DOHH2 (cell line): ENCODE data around the gene ITGA11.

Experiments
- H3F3A ChIP-seq: fragments of 200-600 bp; sonication (generic), shearing (Covaris generic); 2 replicates; pipeline ENCODE4 v1.6.0; 2016; ENCODE audit warnings: antibody characterized with exemption, mild to moderate bottlenecking; ENCODE audit not compliant: control insufficient read depth, insufficient read depth
- H3K27ac ChIP-seq: fragments of 200-600 bp; sonication (generic); 2 replicates; pipeline ENCODE4 v1.5.1; 2014; ENCODE audit warnings: low read depth, mild to moderate bottlenecking, low read length, moderate library complexity
- H3K27me3 ChIP-seq: fragments of 200-600 bp; sonication (generic); 2 replicates; pipeline ENCODE4 v1.6.1; 2014; ENCODE audit warnings: mild to moderate bottlenecking, low read length, mixed read lengths; ENCODE audit not compliant: control insufficient read depth
- H3K36me3 ChIP-seq: fragments of 200-600 bp; sonication (generic); 2 replicates; pipeline ENCODE4 v1.6.1; 2014; ENCODE audit warnings: mild to moderate bottlenecking, low read length, moderate library complexity, mixed read lengths; ENCODE audit not compliant: control insufficient read depth
- H3K4me1 ChIP-seq: fragments of 200-600 bp; sonication (generic); 2 replicates; pipeline ENCODE4 v1.6.1; 2014; ENCODE audit warnings: mild to moderate bottlenecking, low read length, mixed read lengths; ENCODE audit not compliant: control insufficient read depth
- H3K4me2 ChIP-seq: fragments of 200-600 bp; sonication (generic); 2 replicates; pipeline ENCODE4 v1.6.0; 2014; ENCODE audit warnings: mild to moderate bottlenecking, low read length, moderate library complexity
- H3K4me3 ChIP-seq: fragments of 200-600 bp; sonication (generic); 2 replicates; pipeline ENCODE4 v1.5.1; 2014; ENCODE audit warnings: mild to moderate bottlenecking, low read length, mixed read lengths
- H3K79me2 ChIP-seq: fragments of 200-600 bp; sonication (generic); 2 replicates; pipeline ENCODE4 v1.6.1; 2014; ENCODE audit warnings: mild to moderate bottlenecking, low read length, mixed read lengths; ENCODE audit not compliant: control insufficient read depth
- H3K9me2 ChIP-seq: fragments of 200-600 bp; sonication (generic); replicated peaks from 2 replicates; pipeline ENCODE4 v1.6.1; 2014; ENCODE audit warnings: mild to moderate bottlenecking, low read length, mixed read lengths; ENCODE audit not compliant: control insufficient read depth
- H3K9me3 ChIP-seq: fragments of 200-600 bp; sonication (generic); 2 replicates; pipeline ENCODE4 v1.6.1; 2014; ENCODE audit warnings: antibody characterized with exemption, low read length, mixed read lengths; ENCODE audit not compliant: control insufficient read depth, insufficient read depth
- H4K20me1 ChIP-seq: fragments of 200-600 bp; sonication (generic); 2 replicates; pipeline ENCODE4 v1.6.0; 2014; ENCODE audit warnings: low read depth, mild to moderate bottlenecking, antibody characterized with exemption, low read length, moderate library complexity; ENCODE audit not compliant: control insufficient read depth, insufficient read depth
- CTCF ChIP-seq: fragments of 200-600 bp; sonication (generic); IDR thresholded peaks from one replicate; pipeline ENCODE4 v1.5.1; 2014; ENCODE audit warnings: antibody characterized with exemption, mild to moderate bottlenecking, low read depth, low read length; ENCODE audit not compliant: poor library complexity, severe bottlenecking
- EZH2phosphoT487 ChIP-seq: fragments of 200-600 bp; sonication (generic); IDR thresholded peaks from 2 replicates; pipeline ENCODE4 v1.6.1; 2017; ENCODE audit warnings: borderline replicate concordance, mild to moderate bottlenecking, antibody characterized with exemption, low read length, moderate library complexity, mixed read lengths

ITGA11 gene

GRCh38 chr15:68436680-68437079 lies 4.7 kb upstream of the ITGA11 start:
- no peaks in the 10 kb centered on the region for H3K9me3 ChIP-seq
- no peaks in the 10 kb centered on the region for H3K36me3 ChIP-seq
- TF ChIP-seq CTCF: no peak
- TF ChIP-seq EZH2phosphoT487: no peak
- peaks cover 27% of the 10 kb centered on the region for H3K27me3 ChIP-seq
- H3F3A ChIP-seq: no peaks in the 10 kb centered on the region
- H3K4me3 ChIP-seq: no peak overlapping the region
- no peaks in the 10 kb centered on the region for H3K4me1 ChIP-seq
- H3K9me2 ChIP-seq: no peaks in the 10 kb centered on the region
- H3K79me2 ChIP-seq: no peaks in the 10 kb centered on the region
- no peak overlapping the region for H3K27ac ChIP-seq
- no peaks in the 10 kb centered on the region for H4K20me1 ChIP-seq
- no peak overlapping the region for H3K4me2 ChIP-seq

- Histone ChIP-seq H3K9me3 (no peaks in the 10 kb centered on the region), H3K4me2 (no peak overlapping the region), H3F3A (no peaks in the 10 kb centered on the region), H3K36me3 (no peaks in the 10 kb centered on the region), H3K9me2 (no peaks in the 10 kb centered on the region), H3K79me2 (no peaks in the 10 kb centered on the region), H3K4me1 (no peaks in the 10 kb centered on the region), H4K20me1 (no peaks in the 10 kb centered on the region), H3K4me3 (no peak overlapping the region), H3K27me3 (peaks cover 24% of the 10 kb centered on the region), H3K27ac (no peak overlapping the region)
- TF ChIP-seq CTCF (no peak), EZH2phosphoT487 (no peak)
Measured at GRCh38 chr15:68435966-68436365, 4.0 kb upstream of the ITGA11 start.

GRCh38 chr15:68434021-68434420 lies 2.1 kb upstream of the ITGA11 start:
- Histone ChIP-seq H3K27me3 (peaks cover 20% of the 10 kb centered on the region), H3K4me2 (no peak overlapping the region), H3K9me2 (no peaks in the 10 kb centered on the region), H4K20me1 (no peaks in the 10 kb centered on the region), H3K36me3 (no peaks in the 10 kb centered on the region), H3K27ac (no peak overlapping the region), H3K79me2 (no peaks in the 10 kb centered on the region), H3K4me3 (no peak overlapping the region), H3F3A (no peaks in the 10 kb centered on the region), H3K9me3 (no peaks in the 10 kb centered on the region), H3K4me1 (no peaks in the 10 kb centered on the region)
- TF ChIP-seq EZH2phosphoT487 (no peak), CTCF (no peak)

GRCh38 chr15:68433551-68433950 lies 1.6 kb upstream of the ITGA11 start:
- no peaks in the 10 kb centered on the region for H3F3A ChIP-seq
- no peaks in the 10 kb centered on the region for H3K9me2 ChIP-seq
- H3K4me2 ChIP-seq: no peak overlapping the region
- no peak overlapping the region for H3K4me3 ChIP-seq
- no peaks in the 10 kb centered on the region for H3K9me3 ChIP-seq
- no peak for TF ChIP-seq CTCF
- no peak for TF ChIP-seq EZH2phosphoT487
- no peak overlapping the region for H3K27ac ChIP-seq
- no peaks in the 10 kb centered on the region for H3K4me1 ChIP-seq
- no peaks in the 10 kb centered on the region for H4K20me1 ChIP-seq
- peaks cover 20% of the 10 kb centered on the region for H3K27me3 ChIP-seq
- no peaks in the 10 kb centered on the region for H3K36me3 ChIP-seq
- no peaks in the 10 kb centered on the region for H3K79me2 ChIP-seq
